GM18858 (cell line): ENCODE results near the gene JPH2.

Experiments used
- ATAC-seq: cut with Tn5 transposase; IDR thresholded peaks from one replicate; pipeline ENCODE4 v1.9.1; 2021; ENCODE audit not compliant: unreplicated experiment

The JPH2 gene

DNA sequence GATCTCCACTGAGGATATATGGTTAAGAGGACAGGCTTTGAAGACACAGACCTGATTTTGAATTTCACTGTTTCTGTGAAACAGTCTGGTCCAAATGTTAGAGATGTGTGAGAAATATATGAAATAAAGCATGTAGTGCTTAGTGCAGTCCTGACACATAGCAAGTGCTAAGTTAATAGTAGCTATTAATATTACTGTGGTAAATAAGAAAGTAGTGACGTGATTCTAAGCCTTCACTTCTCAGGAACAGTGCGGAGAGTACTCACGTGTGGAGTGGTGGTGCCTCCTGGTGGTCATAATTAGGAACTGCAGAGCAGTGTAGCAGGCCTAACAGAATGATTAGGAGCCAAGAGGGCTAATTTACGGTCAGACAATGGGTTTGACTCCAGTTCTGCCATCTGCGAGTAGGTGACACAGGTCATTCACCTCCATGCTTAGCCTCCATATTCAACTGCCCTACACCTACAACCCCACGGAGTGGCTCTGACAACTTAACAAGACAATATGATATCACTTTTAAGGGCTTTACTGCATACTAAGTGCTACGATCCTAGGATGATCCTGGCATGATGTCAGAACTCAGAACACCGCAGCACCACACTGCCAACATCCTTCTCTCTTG lies 106.2 kb downstream of the JPH2 start:
- peak; percentile 38 for ATAC-seq

- ATAC-seq: no peak
Measured at GRCh38 chr20:44080064-44080463, 106.9 kb downstream of the JPH2 start.

- no peak for ATAC-seq
Measured at GRCh38 chr20:44079291-44079690, 107.7 kb downstream of the JPH2 start.

DNA sequence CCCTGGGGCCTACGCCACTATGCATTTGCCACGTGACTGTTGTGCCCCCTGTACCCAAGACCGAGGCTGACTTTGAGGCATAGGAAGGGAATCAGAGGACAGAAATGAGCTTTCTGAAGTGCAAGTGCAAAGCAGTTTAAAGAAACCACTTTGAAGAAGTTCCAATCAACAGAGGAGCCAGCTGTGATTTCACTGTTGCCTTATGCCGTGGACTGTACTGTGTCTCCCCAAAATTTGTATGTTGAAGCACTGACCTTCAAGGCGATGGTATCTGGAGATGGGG lies 111.1 kb downstream of the JPH2 start:
- no peak for ATAC-seq

DNA sequence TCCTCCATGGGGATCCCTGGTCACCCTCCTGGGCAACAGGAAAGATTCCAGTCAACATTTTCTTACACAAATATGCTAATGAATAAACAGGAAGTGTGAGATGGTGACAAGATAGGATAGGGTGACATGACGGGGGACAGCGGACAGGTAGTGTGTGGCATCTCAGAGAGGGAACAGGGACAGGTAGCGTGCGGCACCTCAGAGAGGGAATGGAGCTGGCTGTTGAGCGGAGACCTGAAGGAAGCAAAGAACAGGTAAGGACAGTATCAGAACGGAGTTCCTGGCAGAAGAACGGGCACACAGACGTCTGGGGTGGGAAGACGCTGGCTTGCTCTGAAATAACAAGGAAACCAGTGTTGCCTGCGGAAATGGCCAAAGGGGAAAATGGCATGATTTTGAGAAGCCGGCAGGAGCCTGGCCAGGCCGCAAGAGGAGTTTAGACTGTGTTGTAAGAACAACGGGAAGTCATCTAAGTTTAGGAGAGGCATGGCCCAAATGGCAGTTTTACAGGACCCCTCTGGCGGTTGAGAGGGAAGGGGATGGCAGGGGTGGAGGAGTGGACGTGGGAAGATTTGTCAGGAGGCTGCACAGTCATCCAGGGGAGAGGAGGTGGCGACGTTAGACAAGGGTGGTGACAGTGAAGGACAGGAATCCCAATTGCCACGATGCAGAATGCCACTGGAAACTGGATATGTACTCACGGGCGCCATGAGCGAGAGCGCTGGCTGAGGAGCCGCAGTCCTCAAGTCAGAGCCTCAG lies 111.6 kb downstream of the JPH2 start:
- no peak for ATAC-seq

DNA sequence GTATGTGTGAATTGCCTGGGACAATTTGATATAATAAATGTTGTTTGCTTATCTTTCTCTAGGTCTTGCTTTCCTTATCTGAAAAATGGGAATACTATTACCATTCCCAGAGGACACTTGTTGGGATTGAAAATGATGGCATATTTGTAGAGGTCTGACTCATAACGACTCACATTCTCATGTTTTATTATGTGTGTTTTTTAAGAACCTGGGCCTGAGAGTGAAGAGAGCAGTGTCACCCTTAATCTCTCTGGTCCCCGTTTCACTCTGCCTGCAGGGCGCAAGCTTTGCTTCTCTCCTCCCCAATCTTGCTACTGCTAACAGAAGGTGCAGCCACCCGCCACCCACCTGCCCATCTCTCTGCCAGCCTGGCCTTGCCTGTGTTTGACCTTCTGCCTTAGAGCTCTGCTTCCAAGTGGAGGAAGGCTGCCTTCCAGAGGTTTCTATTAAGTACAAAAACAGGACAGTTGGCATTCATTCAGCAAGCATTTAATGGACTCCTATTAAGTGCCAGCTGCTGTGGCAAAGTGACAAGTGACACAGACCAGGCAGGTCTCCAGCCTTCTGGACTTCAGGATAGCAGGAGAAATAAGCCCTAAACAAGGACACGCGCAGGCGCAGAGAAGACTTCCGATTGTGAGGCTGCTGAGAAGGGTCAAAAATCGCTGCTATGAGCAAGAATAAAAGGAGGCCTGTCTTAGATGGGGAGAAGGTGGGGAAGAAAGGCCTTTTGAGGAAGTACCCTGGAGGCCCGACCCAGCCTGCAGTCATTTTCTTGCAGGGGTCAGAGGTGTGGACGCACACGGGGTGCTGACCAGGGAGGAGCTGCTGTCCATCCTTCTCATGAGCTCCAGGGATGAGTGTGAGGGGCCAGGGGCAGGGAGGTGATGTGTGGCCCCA lies 112.5 kb downstream of the JPH2 start:
- no peak for ATAC-seq

GRCh38 chr20:44073675-44074071 lies 113.3 kb downstream of the JPH2 start:
- ATAC-seq: no peak

GRCh38 chr20:44073011-44073674 lies 113.8 kb downstream of the JPH2 start:
- no peak for ATAC-seq

DNA sequence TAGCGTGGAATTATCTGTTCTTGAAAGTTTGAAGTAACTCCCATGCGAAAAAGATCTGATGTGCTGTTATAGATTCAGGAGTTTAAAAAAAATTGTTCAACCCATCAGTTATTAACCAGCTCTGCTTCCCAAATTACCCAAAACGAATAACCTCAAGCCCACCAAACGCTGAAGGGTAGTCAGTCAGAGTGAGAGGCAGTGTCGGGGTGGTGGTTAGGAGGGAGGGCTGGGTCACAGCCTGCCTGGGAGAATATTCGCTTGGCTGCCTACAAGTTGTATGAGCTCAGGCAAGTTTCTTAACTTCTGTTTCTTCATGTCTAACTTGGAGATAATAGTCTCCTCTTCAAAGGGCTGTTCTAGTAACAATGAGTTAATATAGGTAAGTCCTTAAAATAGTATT lies 114.6 kb downstream of the JPH2 start:
- ATAC-seq: peak; percentile 45

DNA sequence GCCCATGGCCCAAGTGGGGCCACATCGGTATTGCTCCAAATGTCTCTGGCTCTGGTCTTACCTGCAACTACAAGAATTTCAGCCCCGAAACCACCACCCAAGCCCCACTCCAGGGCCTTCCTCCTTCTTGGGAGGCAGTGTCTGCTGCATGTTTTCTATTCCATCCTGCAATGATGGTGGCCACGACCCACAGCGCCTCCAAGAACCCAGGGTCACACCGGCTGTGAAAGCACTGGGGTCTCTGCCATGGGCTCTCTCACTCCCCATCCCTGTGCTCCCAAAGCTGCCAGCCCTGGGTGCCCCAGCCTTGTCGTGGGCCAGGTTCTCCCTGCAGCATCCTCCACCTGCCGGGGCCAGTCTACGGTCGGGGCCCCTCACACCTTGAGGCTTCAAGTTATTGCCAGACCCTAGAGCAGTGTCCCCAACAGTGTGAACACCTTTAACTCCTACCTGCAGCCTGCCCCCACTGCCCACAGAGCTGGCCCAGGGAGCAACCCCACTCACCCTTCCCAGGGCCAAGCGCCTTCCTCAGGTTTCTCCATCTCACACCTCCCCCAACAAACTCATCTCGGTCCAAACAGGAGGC lies 115.4 kb downstream of the JPH2 start:
- ATAC-seq: no peak

- ATAC-seq: no peak
Measured at GRCh38 chr20:44071057-44071456, 115.9 kb downstream of the JPH2 start.

DNA sequence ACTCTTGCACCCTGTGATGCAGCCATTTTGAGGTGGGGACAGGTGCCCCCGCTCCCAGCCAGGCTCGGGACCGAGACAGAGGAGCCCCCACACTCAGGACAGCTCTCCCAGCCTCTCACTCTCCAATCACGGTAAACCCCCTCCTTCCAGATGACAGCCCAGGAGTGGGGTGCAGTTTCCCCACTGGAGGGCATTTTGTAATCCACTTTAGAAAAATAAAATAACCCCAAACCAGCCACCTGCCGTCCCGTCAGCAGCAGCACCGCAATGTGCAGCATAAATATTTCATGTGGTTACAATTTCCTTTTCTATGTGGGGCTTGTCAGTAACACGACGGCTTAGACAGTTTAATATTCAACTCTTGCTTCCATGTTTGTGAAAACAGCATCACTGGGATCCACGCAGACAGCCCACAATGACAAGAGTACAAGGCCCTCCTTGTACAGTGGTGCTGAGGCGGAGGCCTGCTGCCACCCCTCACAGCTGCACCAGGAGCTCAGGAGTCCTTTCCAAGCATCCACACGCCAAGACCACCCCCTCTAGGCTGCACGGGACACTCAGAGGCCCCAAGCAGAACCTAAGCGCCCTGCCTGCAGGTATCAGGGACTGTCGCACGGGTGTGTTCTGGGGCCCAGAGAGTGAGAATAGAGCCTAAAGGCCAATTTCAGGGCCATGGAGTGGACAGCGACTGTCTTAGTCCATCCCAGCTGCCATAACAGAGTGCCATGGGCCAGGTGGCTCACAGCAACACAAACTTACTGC lies 116.7 kb downstream of the JPH2 start:
- ATAC-seq: no peak

DNA sequence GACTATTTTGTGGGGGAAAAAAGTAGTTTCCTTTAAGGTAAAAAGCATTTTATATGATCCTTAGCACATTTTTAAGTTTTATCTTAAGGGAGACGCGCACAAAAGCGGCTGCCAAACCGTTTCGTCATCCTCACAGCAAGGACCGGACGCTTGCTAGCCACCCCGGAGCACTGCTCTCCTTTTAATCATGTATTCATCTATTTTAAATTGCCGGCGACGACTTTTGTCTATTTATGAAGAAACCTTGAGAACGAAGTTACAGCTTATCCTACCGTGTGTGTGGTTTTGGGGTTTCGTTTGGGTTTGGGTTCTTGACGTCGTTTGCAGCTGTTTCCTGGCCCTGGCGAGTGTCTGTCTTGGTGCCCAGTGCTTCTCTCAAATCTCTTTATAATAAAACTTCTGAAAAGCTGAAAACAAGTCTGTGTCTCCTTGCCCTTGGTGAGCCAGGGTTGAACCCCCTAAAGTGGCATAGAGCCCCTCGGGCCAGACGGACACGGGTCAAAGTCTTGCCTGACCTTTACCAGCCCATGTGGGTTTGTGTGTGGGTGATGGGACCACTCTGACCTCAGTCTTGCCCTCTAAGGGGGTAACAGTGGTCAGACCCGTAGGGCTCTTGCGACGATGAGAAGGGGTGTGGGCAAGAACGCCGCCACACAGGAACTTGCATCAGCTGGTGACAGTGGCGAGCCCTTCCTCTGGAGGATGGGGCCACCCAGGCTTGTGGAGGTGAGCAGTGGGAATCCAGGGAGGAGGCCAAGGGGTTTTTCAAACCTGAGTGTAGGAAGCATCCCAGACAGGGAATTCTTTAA lies 117.6 kb downstream of the JPH2 start:
- no peak for ATAC-seq

DNA sequence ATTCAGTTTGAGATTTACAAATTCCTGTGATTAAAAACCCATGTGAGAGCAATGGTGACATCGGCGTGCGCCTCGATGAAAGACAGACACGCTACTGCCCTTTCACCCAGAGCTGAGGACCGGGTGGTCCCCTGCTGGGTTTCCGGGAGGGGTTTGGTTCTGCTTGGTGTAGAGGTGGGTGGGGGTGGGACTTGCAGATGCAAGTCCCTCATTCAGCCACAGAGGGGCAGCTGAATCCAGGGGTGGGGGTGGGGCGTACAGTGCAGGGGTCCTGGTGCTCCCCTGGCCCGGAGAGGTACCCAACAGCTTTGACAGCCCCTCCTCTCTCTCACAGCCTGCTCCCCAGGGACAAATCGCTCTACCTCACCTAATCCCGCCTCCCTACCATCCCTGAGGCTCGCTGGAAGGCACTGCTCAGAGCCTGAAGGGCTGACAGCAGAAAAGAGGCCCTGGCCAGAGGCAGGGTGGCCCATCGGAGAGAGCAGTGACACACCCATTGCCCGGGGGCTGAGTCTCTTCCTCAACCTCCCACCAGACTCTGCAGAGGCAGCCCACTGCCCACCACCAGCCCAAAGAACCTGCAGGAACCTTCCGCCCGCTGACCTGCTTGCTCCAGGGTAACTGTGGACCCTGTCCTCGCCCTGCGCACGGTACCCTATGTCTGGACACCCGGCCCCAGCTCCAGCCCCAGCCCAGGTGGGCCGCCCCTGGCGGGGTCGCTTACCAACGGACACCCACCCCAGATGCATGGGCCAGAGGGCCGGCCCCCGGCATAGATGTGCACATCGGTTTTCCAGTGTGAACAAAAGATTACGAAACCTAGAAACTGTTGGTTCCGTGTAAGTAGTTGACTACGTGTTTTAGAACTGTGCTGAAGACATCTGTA lies 118.4 kb downstream of the JPH2 start:
- ATAC-seq: no peak

GRCh38 chr20:44067650-44068081 lies 119.3 kb downstream of the JPH2 start:
- ATAC-seq: no peak

- ATAC-seq: no peak
Measured at GRCh38 chr20:44066645-44067606, 120.1 kb downstream of the JPH2 start.
